ENCODE results near the gene LINC01488. TPM values are rescaled to one million over a fixed set of nuclear protein-coding genes. Genes with fewer than 3 reads are reported as not detected.

The LINC01488 gene
- total RNA-seq, 2 donors from 2014 or later: not detected

DNA sequence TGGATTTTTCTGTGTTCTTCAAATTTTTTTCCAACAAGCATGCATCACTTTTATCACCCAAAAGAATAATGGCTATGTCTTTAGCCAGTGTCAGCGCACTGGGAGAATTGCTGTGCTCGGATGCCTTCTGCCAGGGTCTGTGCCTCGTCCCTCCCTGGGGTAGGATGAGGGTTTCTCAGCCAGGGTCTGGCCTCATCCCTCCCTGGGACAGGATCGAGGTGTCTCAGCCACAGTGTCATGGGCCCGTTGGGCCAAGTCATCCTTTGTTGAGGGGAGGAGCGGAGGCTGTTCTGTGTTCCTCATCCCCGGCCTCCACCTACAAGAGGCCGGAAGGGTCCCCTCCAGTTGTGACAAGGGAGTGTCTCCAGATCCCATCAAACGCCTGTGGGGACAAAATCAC lies 22.7 kb downstream of the LINC01488 start:
- 94% methylated on average over 9 of the region's 9 CpGs for WGBS
- DNase-seq (ENCODE audit: low spot score): no peak
- intact Hi-C loops (cut with DNase I): no loop called here
- H3K9me3 ChIP-seq: no peaks in the 10 kb centered on the region
- no peak overlapping the region for H3K4me3 ChIP-seq
- no peaks in the 10 kb centered on the region for H3K36me3 ChIP-seq
- H3K27ac ChIP-seq: no peak overlapping the region
- no peaks in the 10 kb centered on the region for H3K4me1 ChIP-seq (replicated peaks)
- H3K27me3 ChIP-seq (replicated peaks; ENCODE audit: insufficient read depth): no peaks in the 10 kb centered on the region
- TF ChIP-seq POLR2A (IDR thresholded peaks at IDR 0.05) (no peak), POLR2AphosphoS5 (IDR thresholded peaks at IDR 0.05) (no peak)
- TF ChIP-seq, protein P1, sequence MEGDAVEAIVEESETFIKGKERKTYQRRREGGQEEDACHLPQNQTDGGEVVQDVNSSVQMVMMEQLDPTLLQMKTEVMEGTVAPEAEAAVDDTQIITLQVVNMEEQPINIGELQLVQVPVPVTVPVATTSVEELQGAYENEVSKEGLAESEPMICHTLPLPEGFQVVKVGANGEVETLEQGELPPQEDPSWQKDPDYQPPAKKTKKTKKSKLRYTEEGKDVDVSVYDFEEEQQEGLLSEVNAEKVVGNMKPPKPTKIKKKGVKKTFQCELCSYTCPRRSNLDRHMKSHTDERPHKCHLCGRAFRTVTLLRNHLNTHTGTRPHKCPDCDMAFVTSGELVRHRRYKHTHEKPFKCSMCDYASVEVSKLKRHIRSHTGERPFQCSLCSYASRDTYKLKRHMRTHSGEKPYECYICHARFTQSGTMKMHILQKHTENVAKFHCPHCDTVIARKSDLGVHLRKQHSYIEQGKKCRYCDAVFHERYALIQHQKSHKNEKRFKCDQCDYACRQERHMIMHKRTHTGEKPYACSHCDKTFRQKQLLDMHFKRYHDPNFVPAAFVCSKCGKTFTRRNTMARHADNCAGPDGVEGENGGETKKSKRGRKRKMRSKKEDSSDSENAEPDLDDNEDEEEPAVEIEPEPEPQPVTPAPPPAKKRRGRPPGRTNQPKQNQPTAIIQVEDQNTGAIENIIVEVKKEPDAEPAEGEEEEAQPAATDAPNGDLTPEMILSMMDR (IDR thresholded peaks at IDR 0.05): no peak

DNA sequence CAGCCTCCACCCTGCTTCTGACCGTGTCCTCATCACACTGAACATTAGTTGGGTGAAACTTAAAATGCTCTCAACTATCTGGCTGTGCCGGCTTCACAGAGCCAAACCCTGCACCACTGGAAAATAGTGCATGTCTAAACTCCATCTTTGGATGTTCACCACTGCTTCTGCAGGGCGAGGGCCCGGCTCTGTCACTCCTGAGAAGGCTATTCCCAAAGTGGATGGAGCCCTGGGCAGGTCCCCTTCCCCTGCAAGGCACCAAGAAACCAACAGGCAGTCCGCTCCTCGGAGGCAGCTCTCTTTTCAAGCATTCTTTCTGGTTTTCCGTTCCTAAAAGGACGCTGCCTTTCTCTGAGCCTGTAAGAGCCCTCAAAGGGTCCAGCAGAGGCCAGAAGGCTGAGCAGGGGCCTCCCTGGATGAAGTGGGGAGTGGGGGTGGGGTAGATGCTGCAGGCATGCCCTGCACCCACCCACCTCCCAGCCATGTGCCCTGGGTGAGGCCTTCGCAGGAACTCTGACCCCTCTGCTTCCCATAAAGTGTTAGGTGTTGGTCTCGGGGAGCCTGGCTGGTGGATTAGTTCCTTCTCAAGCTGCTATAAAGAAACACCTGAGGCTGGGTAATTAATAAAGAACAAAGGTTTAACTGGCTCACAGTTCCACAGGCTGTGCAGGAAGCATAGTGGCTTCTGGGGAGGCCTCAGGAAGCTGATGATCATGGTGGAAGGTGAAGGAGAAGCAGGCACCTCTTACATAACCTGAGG lies 23.3 kb downstream of the LINC01488 start:
- Histone ChIP-seq H3K4me3 (no peak overlapping the region), H3K36me3 (no peaks in the 10 kb centered on the region), H3K4me1 (replicated peaks) (no peaks in the 10 kb centered on the region), H3K27me3 (replicated peaks; ENCODE audit: insufficient read depth) (no peaks in the 10 kb centered on the region), H3K9me3 (no peaks in the 10 kb centered on the region), H3K27ac (no peak overlapping the region)
- 96% methylated on average over 10 of the region's 10 CpGs for WGBS
- intact Hi-C loops (cut with DNase I): no loop called here
- no peak for DNase-seq (ENCODE audit: low spot score)
- TF ChIP-seq POLR2AphosphoS5 (IDR thresholded peaks at IDR 0.05) (no peak), POLR2A (IDR thresholded peaks at IDR 0.05) (no peak)
- TF ChIP-seq, protein P1 (IDR thresholded peaks at IDR 0.05): no peak

DNA sequence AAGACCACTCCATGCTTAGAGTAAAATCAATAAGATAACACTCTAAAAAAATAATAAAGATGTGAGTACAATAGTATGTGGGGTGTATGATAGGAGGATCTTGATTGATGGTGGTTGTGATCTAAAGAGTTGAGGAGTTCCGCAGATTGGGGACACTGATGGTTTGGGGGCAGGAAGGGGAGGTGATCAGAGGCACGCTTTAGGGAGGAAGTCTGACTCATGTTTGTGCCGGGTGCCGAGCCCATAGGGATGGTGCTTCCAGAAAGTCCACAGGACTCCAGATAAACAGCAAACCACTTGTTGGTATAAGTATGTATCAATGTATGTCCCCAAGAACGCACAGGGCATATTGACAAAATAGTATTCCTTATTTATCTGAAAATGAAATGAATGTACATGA lies 27.5 kb downstream of the LINC01488 start:
- Histone ChIP-seq H3K27ac (no peak overlapping the region), H3K4me1 (replicated peaks) (no peaks in the 10 kb centered on the region), H3K4me3 (no peak overlapping the region), H3K27me3 (replicated peaks; ENCODE audit: insufficient read depth) (no peaks in the 10 kb centered on the region), H3K9me3 (no peaks in the 10 kb centered on the region), H3K36me3 (no peaks in the 10 kb centered on the region)
- WGBS: 70% methylated on average over 5 of the region's 5 CpGs
- TF ChIP-seq POLR2AphosphoS5 (IDR thresholded peaks at IDR 0.05) (no peak), POLR2A (IDR thresholded peaks at IDR 0.05) (no peak)
- TF ChIP-seq, protein P1 (IDR thresholded peaks at IDR 0.05): no peak
- DNase-seq (ENCODE audit: low spot score): no peak
- intact Hi-C loops (cut with DNase I): no loop called here

DNA sequence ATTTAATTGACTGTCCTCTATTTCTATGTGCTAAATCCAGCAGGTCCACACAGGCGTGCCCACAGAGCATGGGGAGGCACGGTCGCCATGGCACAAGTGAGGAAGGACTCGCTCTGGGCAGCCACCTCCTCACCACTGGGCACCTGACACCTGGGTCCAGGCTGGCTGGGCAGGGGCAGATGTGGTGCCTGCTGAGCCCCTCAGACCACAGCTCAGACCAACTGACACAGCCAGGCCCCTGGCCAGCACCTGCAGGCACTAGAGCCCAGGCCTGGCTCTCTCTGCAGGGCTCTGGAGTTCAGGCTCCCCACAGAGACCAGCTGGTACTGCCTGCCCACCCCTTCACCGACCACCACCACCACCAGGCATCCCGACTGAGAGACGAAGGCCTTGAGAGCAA lies 27.9 kb downstream of the LINC01488 start:
- intact Hi-C loops (cut with DNase I): no loop called here
- H3K27me3 ChIP-seq (replicated peaks; ENCODE audit: insufficient read depth): no peaks in the 10 kb centered on the region
- whole genome bisulfite sequencing: 89% methylated on average over 7 of the region's 7 CpGs
- no peak overlapping the region for H3K4me3 ChIP-seq
- DNase-seq (ENCODE audit: low spot score): no peak
- no peaks in the 10 kb centered on the region for H3K9me3 ChIP-seq
- H3K36me3 ChIP-seq: no peaks in the 10 kb centered on the region
- no peaks in the 10 kb centered on the region for H3K4me1 ChIP-seq (replicated peaks)
- H3K27ac ChIP-seq: no peak overlapping the region
- TF ChIP-seq POLR2AphosphoS5 (IDR thresholded peaks at IDR 0.05): no peak
- TF ChIP-seq, protein P1 (IDR thresholded peaks at IDR 0.05): no peak
- no peak for TF ChIP-seq POLR2A (IDR thresholded peaks at IDR 0.05)

DNA sequence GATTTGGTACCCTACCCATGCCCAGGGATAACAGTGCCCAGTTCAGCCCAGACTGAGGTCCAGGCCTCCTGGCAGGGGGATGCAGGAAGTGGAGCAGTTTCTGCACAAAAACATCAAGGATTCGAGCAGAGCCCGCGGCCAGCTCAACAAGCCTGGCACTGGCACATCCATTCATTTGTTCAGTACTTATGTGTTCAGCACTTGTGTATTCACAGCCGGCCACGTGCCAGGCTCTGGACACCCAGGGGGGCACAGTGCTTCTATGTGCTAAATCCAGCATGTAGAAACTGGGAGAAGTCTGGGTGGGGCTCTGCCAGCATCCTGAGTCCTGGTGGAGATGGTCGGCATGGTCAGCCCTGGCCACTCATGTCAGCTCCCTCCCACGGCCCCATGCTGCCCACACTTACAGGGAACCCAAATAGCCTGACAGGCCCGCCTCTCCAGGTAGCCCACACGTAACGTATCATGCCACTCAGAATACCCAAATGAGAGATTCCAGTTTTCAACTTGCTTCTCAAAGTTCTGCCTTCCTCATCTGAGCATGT lies 28.5 kb downstream of the LINC01488 start:
- 89% methylated on average over 9 of the region's 10 CpGs for WGBS

More for the DNA sequence above, 28.5 kb downstream of the LINC01488 start:
- Histone ChIP-seq H3K27ac (no peak overlapping the region), H3K27me3 (replicated peaks; ENCODE audit: insufficient read depth) (no peaks in the 10 kb centered on the region), H3K36me3 (no peaks in the 10 kb centered on the region), H3K4me3 (no peak overlapping the region), H3K9me3 (no peaks in the 10 kb centered on the region), H3K4me1 (replicated peaks) (no peaks in the 10 kb centered on the region)
- intact Hi-C loops (cut with DNase I): no loop called here
- TF ChIP-seq, protein P1 (IDR thresholded peaks at IDR 0.05): no peak
- TF ChIP-seq POLR2AphosphoS5 (IDR thresholded peaks at IDR 0.05): no peak
- no peak for TF ChIP-seq POLR2A (IDR thresholded peaks at IDR 0.05)
- DNase-seq (ENCODE audit: low spot score): no peak

Data from prostate gland (tissue), 2 donors.